ENCODE data around the gene MAN2B2. TPM values are rescaled to one million over a fixed set of nuclear protein-coding genes. Genes with fewer than 3 reads are reported as not detected.

Gene MAN2B2
- total and polyA plus RNA-seq, 2 of the 8 experiments (the other 6 are each of a cell fraction or from before 2014, with no cell fraction given) = 3.3 to 4.0 TPM

DNA sequence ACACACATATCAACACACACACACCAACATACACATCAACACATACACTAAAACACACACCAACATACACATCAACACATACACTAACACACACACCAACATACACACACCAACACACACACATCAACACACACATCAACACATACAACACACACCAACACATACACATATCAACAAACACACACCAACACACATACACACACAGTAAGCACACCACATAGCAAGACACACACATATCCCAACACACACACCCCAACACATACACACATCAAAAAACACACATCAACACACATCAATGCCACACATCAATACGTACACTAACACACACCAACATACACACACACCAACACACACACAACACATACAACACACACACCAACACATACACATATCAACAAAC lies 40.9 kb upstream of the MAN2B2 start:
- no peak overlapping the region for H3K14ac ChIP-seq (ENCODE audit: insufficient read length)
- H3K4me2 ChIP-seq (ENCODE audit: insufficient read depth in 1 of 2, low read depth in 2 of 2, low read length in 2 of 2) = no peak overlapping the region
- TF ChIP-seq POLR2A (IDR thresholded peaks at IDR 0.05; ENCODE audit: control extremely low read depth in 1 of 2, low read depth in 2 of 2, low read length in 2 of 2) (no peak), BACH1 (IDR thresholded peaks at IDR 0.05; ENCODE audit: low read length) (no peak), GTF2F1 (IDR thresholded peaks at IDR 0.05; ENCODE audit: borderline replicate concordance, low read depth, low read length) (no peak), EZH2 (IDR thresholded peaks at IDR 0.05; ENCODE audit: low read depth, low read length, severe bottlenecking) (no peak), CBX8 (IDR thresholded peaks at IDR 0.05; ENCODE audit: borderline replicate concordance, low read depth, low read length) (no peak), RXRA (IDR thresholded peaks at IDR 0.05; ENCODE audit: insufficient read depth, low read depth, low read length) (no peak), JUND (IDR thresholded peaks at IDR 0.05; ENCODE audit: low read length) (no peak), HDAC2 (IDR thresholded peaks at IDR 0.05; ENCODE audit: borderline replicate concordance in 1 of 2, low read depth in 2 of 2, low read length in 2 of 2) (no peak), CTCF (IDR thresholded peaks at IDR 0.05; ENCODE audit: control extremely low read depth in 1 of 3, insufficient read depth in 1 of 3, low read depth in 1 of 3, low read length in 3 of 3) (no peak), KDM4A (IDR thresholded peaks at IDR 0.05; ENCODE audit: low read depth, low read length, severe bottlenecking) (no peak)
- no peaks in the 10 kb centered on the region; a peak in 1 of 7 replicates for H3K27me3 ChIP-seq (replicated peaks in 1 of 4; ENCODE audit: control insufficient read depth in 3 of 4, extremely low read depth in 1 of 4, insufficient read depth in 3 of 4, low read length in 3 of 4)
- H3K18ac ChIP-seq (ENCODE audit: extremely low read depth, low read length) = no peak overlapping the region
- H3K27ac ChIP-seq (ENCODE audit: low read depth, low read length) = no peak overlapping the region
- FAIRE-seq (peak; percentile 70), DNase-seq (ENCODE audit: low read depth in 1 of 2, low spot score in 2 of 2) (no peak)
- H2BK20ac ChIP-seq (ENCODE audit: low read length) = no peak overlapping the region
- ChIA-PET CTCF (ENCODE audit: partially characterized antibody) (interaction anchor here (3.3 kb wide), 1 partner anchor 12 kb away, joined by 18 read pairs; no protein-coding TSS in a partner anchor), POLR2A (ENCODE audit: partially characterized antibody) (no interaction called here)
- no peak overlapping the region for H3K4me3 ChIP-seq (ENCODE audit: extremely low read depth in 1 of 4, insufficient read depth in 2 of 4, low read depth in 3 of 4, low read length in 4 of 4)
- no peak overlapping the region for H3K9ac ChIP-seq (replicated peaks in 1 of 4; ENCODE audit: extremely low read depth in 1 of 4, low read depth in 3 of 4, low read length in 3 of 4)
- peak overlapping the region; percentile 91 for H3K4ac ChIP-seq (replicated peaks; ENCODE audit: insufficient read length, low read depth, low read length)
- H3K56ac ChIP-seq (replicated peaks; ENCODE audit: insufficient read length, low read depth, low read length) = peak overlapping the region; percentile 94
- 86% methylated on average over 1 of the region's 1 CpG; no CpG with 5 or more reads in 1 of the 2 experiments for WGBS, 2 experiments (ENCODE audit: extremely low coverage in 1 of 2, insufficient coverage in 1 of 2, insufficient read length in 1 of 2, insufficient replicate concordance in 2 of 2, low coverage in 1 of 2, low lambda C conversion rate in 2 of 2, missing lambda C conversion rate in 1 of 2)
- no peak overlapping the region for H3K23ac ChIP-seq (ENCODE audit: insufficient read length)
- H2BK12ac ChIP-seq (ENCODE audit: low read depth, low read length) = peak overlapping the region; percentile 18; the same call in 1 of the 2 replicates
- peak overlapping the region; percentile 69 for H4K91ac ChIP-seq (replicated peaks; ENCODE audit: insufficient read length, low read length)
- peaks cover 4% of the 10 kb centered on the region; the same call in 1 of the 2 replicates for H3K79me1 ChIP-seq (ENCODE audit: low read depth, low read length)
- peaks cover 0 to 1% (median under 1%) of the 10 kb centered on the region in 4 experiments; a peak in 3 of 7 replicates for H3K4me1 ChIP-seq (replicated peaks in 1 of 4; ENCODE audit: control insufficient read depth in 3 of 4, insufficient read depth in 4 of 4, low read length in 3 of 4)
- H3K36me3 ChIP-seq (ENCODE audit: control insufficient read depth in 2 of 4, insufficient read depth in 4 of 4, low read length in 3 of 4) = no peaks in the 10 kb centered on the region; a peak in 1 of 8 replicates
- H3K23me2 ChIP-seq (ENCODE audit: low read depth, low read length) = peaks cover 8% of the 10 kb centered on the region
- H2AFZ ChIP-seq (ENCODE audit: low read length) = no peak overlapping the region
- H4K8ac ChIP-seq (ENCODE audit: extremely low read depth, insufficient read depth, low read length) = no peak overlapping the region
- peaks cover 0 to 3% of the 10 kb centered on the region in 2 experiments; a peak in 1 of 4 replicates for H3K9me3 ChIP-seq (ENCODE audit: insufficient read depth in 2 of 2, low read depth in 1 of 2, low read length in 1 of 2)
- H3K79me2 ChIP-seq (ENCODE audit: control insufficient read depth in 1 of 2, insufficient read depth in 2 of 2, low read length in 2 of 2) = no peaks in the 10 kb centered on the region; a peak in 1 of 4 replicates
- H2BK120ac ChIP-seq (replicated peaks; ENCODE audit: low read depth, low read length) = no peak overlapping the region
- peaks cover 0 to 5% of the 10 kb centered on the region in 2 experiments for H4K20me1 ChIP-seq (replicated peaks in 1 of 2; ENCODE audit: control insufficient read depth in 1 of 2, insufficient read depth in 2 of 2, low read length in 2 of 2)
- no peak overlapping the region for H2BK5ac ChIP-seq (ENCODE audit: low read depth, low read length)
- H2AK5ac ChIP-seq (ENCODE audit: low read depth, low read length) = peak overlapping the region; percentile 13; the same call in 1 of the 2 replicates
- H2BK15ac ChIP-seq (ENCODE audit: low read length) = 0 out of 2 replicates have a peak overlapping the region, but pooled peaks have one; percentile 34
- H4K5ac ChIP-seq (ENCODE audit: insufficient read length, low read depth, low read length) = no peak overlapping the region

Measured in H1 (cell line).